Fibroblast of pulmonary artery (primary cell): ENCODE results near the gene SULF2.

Experiments
- DNase-seq: peaks from one replicate; pipeline ENCODE4 v3.0.0-alpha.2; 2010; ENCODE audit warnings: low read depth
- H3K4me3 ChIP-seq: replicated peaks from 2 replicates; pipeline ENCODE4 v1.5.1; 2011; ENCODE audit warnings: low read depth, mild to moderate bottlenecking, control low read depth, low read length, moderate library complexity
- CTCF ChIP-seq: IDR thresholded peaks from 2 replicates; pipeline ENCODE4 v1.5.1; 2011; ENCODE audit warnings: mild to moderate bottlenecking, control low read depth, low read length, inconsistent platforms; ENCODE audit errors: missing control alignments

The SULF2 gene

GRCh38 chr20:47725248-47725973 is 59.9 kb downstream of the SULF2 start:
- H3K4me3 ChIP-seq: no peak overlapping the region
- peak; percentile 90 for TF ChIP-seq CTCF
- peak; percentile 90 for DNase-seq

- no peak for DNase-seq
- no peak overlapping the region for H3K4me3 ChIP-seq
- TF ChIP-seq CTCF: no peak
Measured at GRCh38 chr20:47724910-47725247, 60.4 kb downstream of the SULF2 start.

- no peak overlapping the region for H3K4me3 ChIP-seq
- no peak for TF ChIP-seq CTCF
- no peak for DNase-seq
Measured at GRCh38 chr20:47724396-47724795, 60.9 kb downstream of the SULF2 start.

- no peak for TF ChIP-seq CTCF
Measured at GRCh38 chr20:47723322-47723721, 62.0 kb downstream of the SULF2 start.

GRCh38 chr20:47720636-47721427 is 64.4 kb downstream of the SULF2 start:
- TF ChIP-seq CTCF: no peak
- DNase-seq: peak; percentile 11
- H3K4me3 ChIP-seq: no peak overlapping the region

More at GRCh38 chr20:47723322-47723721, 62.0 kb downstream of the SULF2 start:
- DNase-seq: no peak
- H3K4me3 ChIP-seq: no peak overlapping the region

GRCh38 chr20:47719625-47720024 is 65.7 kb downstream of the SULF2 start:
- DNase-seq: no peak
- no peak for TF ChIP-seq CTCF
- H3K4me3 ChIP-seq: no peak overlapping the region
